Activated CD8-positive, alpha-beta T cell treated with anti-CD3 and anti-CD28 coated beads for 36 hours (primary cell): ENCODE results near the gene NDNF. TPM values are rescaled to one million over a fixed set of nuclear protein-coding genes. Genes with fewer than 3 reads are reported as not detected.

Source experiments
- ATAC-seq: fragments of 200-7000 bp; cut with Tn5 transposase; one replicate; pipeline ENCODE4 v1.10.0; 2021; ENCODE audit warnings: mild to moderate bottlenecking, moderate library complexity
- CTCF ChIA-PET: fragments of 350-600 bp; sonication (Branson Sonifier 250); formaldehyde crosslinking; loops from one replicate; lab custom pipeline; 2021; ENCODE audit warnings: antibody characterized with exemption; lab: Charles Lee
- POLR2A ChIA-PET: fragments of 350-600 bp; sonication (Branson Sonifier 250); formaldehyde crosslinking; loops from one replicate; lab custom pipeline; 2021; ENCODE audit warnings: antibody characterized with exemption; lab: Charles Lee
- DNase-seq: peaks from one replicate; pipeline ENCODE4 v3.0.0-alpha.2; 2020
- H3K27ac Mint-ChIP-seq: one replicate; pipeline ENCODE4 v1.8.0; 2021; ENCODE audit warnings: mild to moderate bottlenecking, mixed read lengths
- H3K27me3 Mint-ChIP-seq: one replicate; pipeline ENCODE4 v1.8.0; 2021; ENCODE audit warnings: mixed read lengths
- H3K36me3 Mint-ChIP-seq: one replicate; pipeline ENCODE4 v1.8.0; 2021; ENCODE audit warnings: low read depth, mixed read lengths
- H3K4me1 Mint-ChIP-seq: one replicate; pipeline ENCODE4 v1.8.0; 2021; ENCODE audit warnings: low read depth, mixed read lengths
- H3K4me3 Mint-ChIP-seq: one replicate; pipeline ENCODE4 v1.8.0; 2021; ENCODE audit warnings: mild to moderate bottlenecking, moderate library complexity, mixed read lengths
- H3K9me3 Mint-ChIP-seq: one replicate; pipeline ENCODE4 v1.8.0; 2021; ENCODE audit warnings: mixed read lengths
- CTCF ChIP-seq: fragments of 200-600 bp; IDR thresholded peaks from one replicate; pipeline ENCODE4 v1.8.0; 2022; ENCODE audit warnings: antibody characterized with exemption, mild to moderate bottlenecking
- intact Hi-C: fragments of 100-400 bp; cut with micrococcal nuclease; formaldehyde crosslinking; loops from one replicate; pipeline ENCODE4 v1.10.0; 2022
- total RNA-seq, 2 experiments: library from RNA; stranded (reverse); gene quantifications; one replicate each; pipeline ENCODE4 v1.2.3, GENCODE V29; 2021

The NDNF gene, protein sequence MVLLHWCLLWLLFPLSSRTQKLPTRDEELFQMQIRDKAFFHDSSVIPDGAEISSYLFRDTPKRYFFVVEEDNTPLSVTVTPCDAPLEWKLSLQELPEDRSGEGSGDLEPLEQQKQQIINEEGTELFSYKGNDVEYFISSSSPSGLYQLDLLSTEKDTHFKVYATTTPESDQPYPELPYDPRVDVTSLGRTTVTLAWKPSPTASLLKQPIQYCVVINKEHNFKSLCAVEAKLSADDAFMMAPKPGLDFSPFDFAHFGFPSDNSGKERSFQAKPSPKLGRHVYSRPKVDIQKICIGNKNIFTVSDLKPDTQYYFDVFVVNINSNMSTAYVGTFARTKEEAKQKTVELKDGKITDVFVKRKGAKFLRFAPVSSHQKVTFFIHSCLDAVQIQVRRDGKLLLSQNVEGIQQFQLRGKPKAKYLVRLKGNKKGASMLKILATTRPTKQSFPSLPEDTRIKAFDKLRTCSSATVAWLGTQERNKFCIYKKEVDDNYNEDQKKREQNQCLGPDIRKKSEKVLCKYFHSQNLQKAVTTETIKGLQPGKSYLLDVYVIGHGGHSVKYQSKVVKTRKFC
- under 1 TPM; 0.34 to 0.41 TPM for total RNA-seq

DNA sequence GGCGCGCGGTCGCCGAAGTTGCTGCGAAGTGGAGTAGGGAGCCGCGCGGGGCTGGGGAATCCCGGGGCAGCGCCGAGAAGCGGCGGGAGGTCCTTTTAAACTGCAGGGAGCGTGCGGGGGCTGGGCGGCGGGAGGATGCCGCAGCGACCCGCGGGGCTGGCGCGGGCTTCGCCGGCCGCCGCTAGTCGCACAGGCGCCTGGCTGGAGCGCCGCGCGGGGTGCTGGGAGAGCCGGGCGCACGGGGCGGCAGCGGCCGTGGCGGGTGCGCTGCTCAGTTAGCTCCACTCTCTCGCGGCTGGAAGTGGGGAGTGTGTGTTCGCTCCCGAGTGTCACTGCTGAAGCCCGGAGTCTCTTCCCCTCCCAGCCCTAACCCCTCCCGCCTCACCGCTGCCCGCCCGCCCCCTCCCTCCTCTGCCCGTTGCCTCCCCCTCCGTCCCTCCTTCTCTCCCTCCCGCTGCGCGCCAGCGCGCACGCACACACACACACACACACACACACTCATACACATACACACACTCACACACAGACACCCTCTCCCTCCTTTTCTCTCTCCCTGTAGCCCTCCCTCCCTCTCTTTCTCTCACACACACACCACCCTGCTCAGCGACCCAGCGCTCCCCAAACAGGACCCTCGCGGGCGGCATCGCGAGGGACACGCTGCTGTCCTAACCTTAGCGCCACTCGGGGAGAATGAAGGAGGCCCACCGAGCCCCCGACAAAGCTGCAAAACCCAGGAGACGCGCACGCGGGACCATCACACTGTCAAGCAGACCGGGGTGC, at the start of gene NDNF:
TSS of gene NDNF (minus strand) at position 312 of the 780 bp plus-strand sequence. CDS start 26,698 bp downstream, outside the sequence.
- no peak within 1 kb of the TSS for H3K27ac Mint-ChIP-seq
- H3K27me3 Mint-ChIP-seq: peaks cover 48% of the 10 kb centered on the region
- ChIA-PET CTCF (interaction anchor here (0.6 to 1.0 kb wide), 2 partner anchors 41 to 127 kb away, joined by 3 read pairs; no protein-coding TSS in a partner anchor), POLR2A (no interaction called here)
- DNase-seq (peak; percentile 61), ATAC-seq (peak; percentile 65)
- H3K4me1 Mint-ChIP-seq: peaks cover 18% of the 10 kb centered on the region
- intact Hi-C loops: no loop called here
- TF ChIP-seq CTCF: no peak
- no peaks in the 10 kb centered on the region for H3K36me3 Mint-ChIP-seq
- peak within 1 kb of the TSS; percentile 81 for H3K4me3 Mint-ChIP-seq
- H3K9me3 Mint-ChIP-seq: no peaks in the 10 kb centered on the region

DNA sequence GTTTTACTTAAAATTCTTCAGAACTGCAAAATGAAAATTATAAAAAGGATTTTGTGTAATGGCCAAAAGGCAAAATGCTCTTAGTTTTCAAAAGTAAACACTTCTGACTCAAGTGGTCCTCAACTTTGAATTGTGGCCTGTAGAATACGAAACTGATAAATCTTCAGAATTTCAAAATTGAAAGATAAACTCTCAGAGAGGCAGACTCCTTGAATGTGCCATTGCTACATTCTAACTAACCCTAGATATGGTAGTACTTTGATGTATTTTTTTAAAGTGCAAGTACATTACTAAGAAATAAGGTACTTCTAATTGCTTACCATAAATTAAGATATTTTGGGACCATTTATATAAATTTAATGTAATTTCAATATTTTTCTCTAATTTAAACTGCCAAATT, 47.4 kb upstream of the NDNF start:
- Mint-ChIP-seq H3K27me3 (no peaks in the 10 kb centered on the region), H3K27ac (no peak overlapping the region), H3K4me3 (no peak overlapping the region), H3K9me3 (no peaks in the 10 kb centered on the region), H3K4me1 (peaks cover 20% of the 10 kb centered on the region), H3K36me3 (no peaks in the 10 kb centered on the region)
- no peak for TF ChIP-seq CTCF
- ATAC-seq (no peak), DNase-seq (no peak)
- ChIA-PET CTCF (interaction anchor here (1.9 to 5.4 kb wide), 3 partner anchors 10 to 188 kb away, joined by 11 to 28 read pairs (median 13); no protein-coding TSS in a partner anchor), POLR2A (interaction anchor here (1.7 kb wide), 1 partner anchor 16 kb away, joined by 4 read pairs; no protein-coding TSS in a partner anchor)
- intact Hi-C loops: no loop called here

DNA sequence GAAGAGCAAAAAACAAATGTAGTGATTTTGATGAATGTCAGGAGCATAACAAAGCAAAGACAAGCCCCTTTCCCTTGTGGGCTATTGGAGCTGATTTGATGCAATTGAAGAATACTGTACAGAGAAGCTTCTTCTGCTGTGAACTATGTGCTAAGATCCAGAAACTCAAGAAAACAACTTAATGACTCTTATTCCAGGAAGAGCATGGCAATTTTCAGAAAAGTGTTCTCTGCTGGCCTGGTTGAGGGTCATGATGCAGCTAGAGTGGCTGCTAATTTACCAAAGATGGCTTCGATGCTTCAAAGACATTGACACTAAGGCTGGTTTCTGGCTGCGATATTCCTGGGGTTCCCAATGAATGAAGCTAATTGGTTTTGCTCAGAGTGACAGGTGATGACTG, 46.0 kb upstream of the NDNF start:
- ChIA-PET CTCF (interaction anchor here (1.0 to 5.4 kb wide), 7 partner anchors 10 to 190 kb away, joined by 3 to 28 read pairs (median 4); no protein-coding TSS in a partner anchor), POLR2A (interaction anchor here (0.9 to 1.2 kb wide), 2 partner anchors 19 to 37 kb away, joined by 3 read pairs; no protein-coding TSS in a partner anchor)
- H3K27ac Mint-ChIP-seq: no peak overlapping the region
- H3K4me3 Mint-ChIP-seq: no peak overlapping the region
- no peak for DNase-seq
- no peaks in the 10 kb centered on the region for H3K9me3 Mint-ChIP-seq
- no peaks in the 10 kb centered on the region for H3K27me3 Mint-ChIP-seq
- H3K36me3 Mint-ChIP-seq: no peaks in the 10 kb centered on the region
- TF ChIP-seq CTCF: no peak
- H3K4me1 Mint-ChIP-seq: peaks cover 31% of the 10 kb centered on the region
- no peak for ATAC-seq
- intact Hi-C loops: no loop called here

DNA sequence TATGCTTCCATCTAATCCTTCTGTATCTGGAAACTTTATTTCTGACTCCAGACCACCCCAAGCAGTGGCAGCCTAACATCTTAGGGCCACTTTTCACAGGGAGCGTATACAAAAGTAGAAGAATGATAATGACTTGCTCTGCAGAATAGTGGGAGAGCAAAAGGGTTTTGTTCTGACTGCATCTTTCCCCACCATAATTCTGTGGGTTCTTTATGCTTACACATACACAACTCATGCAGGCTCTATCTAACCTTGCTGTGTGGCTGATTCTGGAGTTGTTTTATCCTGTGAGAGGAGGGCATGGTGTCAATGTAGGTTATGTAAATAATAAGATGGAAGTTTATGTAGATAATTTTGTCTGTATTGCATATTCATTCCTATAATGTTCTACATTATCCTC, 42.4 kb upstream of the NDNF start:
- no peak overlapping the region for H3K4me3 Mint-ChIP-seq
- H3K27ac Mint-ChIP-seq: no peak overlapping the region
- no peaks in the 10 kb centered on the region for H3K27me3 Mint-ChIP-seq
- peak; percentile 64 for ATAC-seq
- no peak for TF ChIP-seq CTCF
- H3K36me3 Mint-ChIP-seq: no peaks in the 10 kb centered on the region
- intact Hi-C loops: no loop called here
- DNase-seq: no peak
- peaks cover 33% of the 10 kb centered on the region for H3K4me1 Mint-ChIP-seq
- ChIA-PET CTCF (no interaction called here), POLR2A (no interaction called here)
- no peaks in the 10 kb centered on the region for H3K9me3 Mint-ChIP-seq
